ENCODE data around the gene PCSK5. TPM values are rescaled to one million over a fixed set of nuclear protein-coding genes. Genes with fewer than 3 reads are reported as not detected.
A peak's percentile ranks its signal among the peaks of the same experiment; 100 is the strongest.

PCSK5 gene
- polyA plus RNA-seq, 3 donors = 4.8 to 13.0 (median 7.1) TPM

GRCh38 chr9:76349865-76350264 is 459.4 kb downstream of the PCSK5 start:
- H3K27me3 Mint-ChIP-seq (ENCODE audit: low read depth in 3 of 3) = no peaks in the 10 kb centered on the region
- peaks cover 6 to 9% of the 10 kb centered on the region in 2 donors for H3K4me1 ChIP-seq (ENCODE audit: control insufficient read depth in 1 of 2, insufficient read depth in 2 of 2, low read length in 2 of 2)
- H3K79me2 ChIP-seq (ENCODE audit: insufficient read depth, low read length) = no peaks in the 10 kb centered on the region
- no peak overlapping the region for H3K9ac ChIP-seq (ENCODE audit: insufficient read depth, low read length, poor library complexity, severe bottlenecking)
- H3K27ac ChIP-seq (ENCODE audit: low read depth in 1 of 2, low read length in 2 of 2) = no peak overlapping the region
- intact Hi-C loops (cut with micrococcal nuclease) = no loop called here
- no peaks in the 10 kb centered on the region for H3K36me3 ChIP-seq (replicated peaks in 1 of 2; ENCODE audit: control insufficient read depth in 1 of 2, insufficient read depth in 2 of 2, low read length in 2 of 2)
- H3K9me3 ChIP-seq (replicated peaks in 1 of 2; ENCODE audit: control insufficient read depth in 1 of 2, insufficient read depth in 1 of 2, low read length in 2 of 2) = peaks cover 0 to 5% of the 10 kb centered on the region in 2 donors
- peaks cover 0 to 13% (median 2%) of the 10 kb centered on the region in 7 donors for H3K9me3 Mint-ChIP-seq
- H3K36me3 Mint-ChIP-seq = peaks cover 0 to 2% of the 10 kb centered on the region in 2 donors
- H3K4me2 ChIP-seq (replicated peaks; ENCODE audit: extremely low read depth, low read length, poor library complexity, severe bottlenecking) = no peak overlapping the region
- no peak overlapping the region for H3K4me3 Mint-ChIP-seq
- H2AFZ ChIP-seq (ENCODE audit: insufficient read depth, low read depth, low read length, poor library complexity, severe bottlenecking) = no peak overlapping the region
- no peaks in the 10 kb centered on the region for H3K27me3 ChIP-seq (ENCODE audit: control insufficient read depth in 2 of 2, insufficient read depth in 2 of 2, low read length in 2 of 2)
- no peak for DNase-seq
- H3K4me1 Mint-ChIP-seq = peaks cover 8% of the 10 kb centered on the region
- no CpG with 5 or more reads among the region's 1 CpG for WGBS (ENCODE audit: insufficient coverage)
- H3K4me3 ChIP-seq (replicated peaks in 1 of 3; ENCODE audit: low read depth in 2 of 3, low read length in 3 of 3) = no peak overlapping the region
- H3K27ac Mint-ChIP-seq = no peak overlapping the region
- H4K20me1 ChIP-seq (ENCODE audit: insufficient read depth, low read length) = no peaks in the 10 kb centered on the region
- no peak for TF ChIP-seq CTCF (IDR thresholded peaks at IDR 0.05)

GRCh38 chr9:76351006-76351405 is 460.5 kb downstream of the PCSK5 start:
- peaks cover 0 to 2% of the 10 kb centered on the region in 2 donors for H3K36me3 Mint-ChIP-seq
- peak; percentile 19 to 24 (median 20) for DNase-seq
- Histone ChIP-seq H3K4me3 (replicated peaks in 1 of 3; ENCODE audit: low read depth in 2 of 3, low read length in 3 of 3) (no peak overlapping the region), H3K27me3 (ENCODE audit: control insufficient read depth in 2 of 2, insufficient read depth in 2 of 2, low read length in 2 of 2) (no peaks in the 10 kb centered on the region), H3K27ac (ENCODE audit: low read depth in 1 of 2, low read length in 2 of 2) (no peak overlapping the region), H3K79me2 (ENCODE audit: insufficient read depth, low read length) (no peaks in the 10 kb centered on the region), H4K20me1 (ENCODE audit: insufficient read depth, low read length) (no peaks in the 10 kb centered on the region), H3K4me2 (replicated peaks; ENCODE audit: extremely low read depth, low read length, poor library complexity, severe bottlenecking) (no peak overlapping the region), H3K9me3 (replicated peaks in 1 of 2; ENCODE audit: control insufficient read depth in 1 of 2, insufficient read depth in 1 of 2, low read length in 2 of 2) (no peaks in the 10 kb centered on the region), H3K9ac (ENCODE audit: insufficient read depth, low read length, poor library complexity, severe bottlenecking) (no peak overlapping the region), H3K4me1 (ENCODE audit: control insufficient read depth in 1 of 2, insufficient read depth in 2 of 2, low read length in 2 of 2) (peaks cover 6 to 9% of the 10 kb centered on the region in 2 donors), H3K36me3 (replicated peaks in 1 of 2; ENCODE audit: control insufficient read depth in 1 of 2, insufficient read depth in 2 of 2, low read length in 2 of 2) (no peaks in the 10 kb centered on the region), H2AFZ (ENCODE audit: insufficient read depth, low read depth, low read length, poor library complexity, severe bottlenecking) (no peak overlapping the region)
- TF ChIP-seq CTCF (IDR thresholded peaks at IDR 0.05) = no peak
- H3K27me3 Mint-ChIP-seq (ENCODE audit: low read depth in 3 of 3) = no peaks in the 10 kb centered on the region
- H3K4me1 Mint-ChIP-seq = peaks cover 8% of the 10 kb centered on the region
- intact Hi-C loops (cut with micrococcal nuclease) = no loop called here
- H3K4me3 Mint-ChIP-seq = no peak overlapping the region
- WGBS (ENCODE audit: insufficient coverage) = no CpG with 5 or more reads among the region's 3 CpGs
- peaks cover 0 to 8% (median 2%) of the 10 kb centered on the region in 7 donors for H3K9me3 Mint-ChIP-seq
- peak overlapping the region in 5 of 7 donors; percentile 45 to 94 (median 85) for H3K27ac Mint-ChIP-seq
